Esophagus muscularis mucosa (tissue), 4 donors: ENCODE measurements around the gene SCAF8. TPM values are rescaled to one million over a fixed set of nuclear protein-coding genes. Genes with fewer than 3 reads are reported as not detected.

ENCODE experiments used
- DNase-seq: peaks from one replicate; pipeline ENCODE4 v3.0.0-alpha.2; 2017; ENCODE audit errors: extremely low spot score
- H3K27ac ChIP-seq, 4 donors: fragments of 200-600 bp; sonication (generic); replicated peaks in 1 of 4; 1 replicate in 3 of 4; 2 replicates in 1 of 4; pipeline ENCODE4 v1.5.1; 2016 to 2019; ENCODE audit warnings: mild to moderate bottlenecking in 1 of 4
- H3K27me3 ChIP-seq, 4 donors: fragments of 200-600 bp; sonication (generic); one replicate each; pipeline versions ENCODE4 v1.5.1 to v1.6.0; 2016 to 2019
- H3K36me3 ChIP-seq, 4 donors: fragments of 200-600 bp; sonication (generic); one replicate each; pipeline ENCODE4 v1.5.1; 2016 to 2019
- H3K4me1 ChIP-seq, 4 donors: fragments of 200-600 bp; sonication (generic); one replicate each; pipeline ENCODE4 v1.5.1; 2016 to 2019
- H3K4me3 ChIP-seq, 4 donors: fragments of 200-600 bp; sonication (generic); 1 replicate in 2 of 4; 2 replicates in 2 of 4; pipeline ENCODE4 v1.5.1; 2016 to 2019; ENCODE audit warnings: mild to moderate bottlenecking in 4 of 4, moderate library complexity in 1 of 4
- H3K9me3 ChIP-seq, 4 donors: fragments of 200-600 bp; sonication (generic); 1 replicate in 3 of 4; 2 replicates in 1 of 4; pipeline ENCODE4 v1.5.1; 2016 to 2019
- EP300 ChIP-seq: sonication (generic); formaldehyde crosslinking; IDR thresholded peaks from one replicate; pipeline ENCODE4 v1.6.1; 2017; ENCODE audit warnings: antibody characterized with exemption
- POLR2A ChIP-seq: fragments of 450-650 bp; IDR thresholded peaks from one replicate; pipeline ENCODE4 v1.6.1; 2017; ENCODE audit warnings: antibody characterized with exemption, moderate library complexity, mild to moderate bottlenecking, low read depth
- POLR2AphosphoS5 ChIP-seq, 2 donors: sonication (generic); formaldehyde crosslinking; IDR thresholded peaks; one replicate each; pipeline ENCODE4 v1.6.1; 2017; ENCODE audit warnings: antibody characterized with exemption in 2 of 2
- WGBS: methylation state at CpG from one replicate; pipeline ENCODE4 v1.1.5; 2018; 5-methylcytosine and 5-hydroxymethylcytosine counted together
- intact Hi-C: fragments of 100-400 bp; cut with DNase I; formaldehyde crosslinking; loops from one replicate; pipeline ENCODE4 v1.15.1; 2023
- total RNA-seq, 4 donors: library from RNA; depleted of rRNA; stranded (reverse); fragments of >200 nt; gene quantifications; one replicate each; pipeline versions ENCODE4 v1.1.0 to v1.2.1, GENCODE V29; 2016
- TF ChIP-seq, protein P1 (sequence below), 3 experiments: fragments of 200-600 bp in 2 of 3; fragments of 450-650 bp in 1 of 3; sonication (generic) in 2 of 3; IDR thresholded peaks; one replicate each; pipeline ENCODE4 v1.5.1; 2017 to 2019; ENCODE audit warnings: antibody characterized with exemption in 3 of 3, mild to moderate bottlenecking in 2 of 3, moderate library complexity in 1 of 3

The SCAF8 gene
- total RNA-seq, 4 donors from 2014 or later: 35.7 to 42.0 (median 38.8) TPM

- H3K27ac ChIP-seq: no peak overlapping the region
- intact Hi-C loops: no loop called here
- no peak overlapping the region for H3K4me3 ChIP-seq
- H3K27me3 ChIP-seq: no peaks in the 10 kb centered on the region
- peaks cover 0 to 10% (median 5%) of the 10 kb centered on the region in 4 donors for H3K36me3 ChIP-seq
- H3K9me3 ChIP-seq: no peaks in the 10 kb centered on the region
- TF ChIP-seq EP300 (no peak), POLR2A (no peak), POLR2AphosphoS5 (IDR thresholded peaks at IDR 0.05) (no peak)
- TF ChIP-seq, protein P1, sequence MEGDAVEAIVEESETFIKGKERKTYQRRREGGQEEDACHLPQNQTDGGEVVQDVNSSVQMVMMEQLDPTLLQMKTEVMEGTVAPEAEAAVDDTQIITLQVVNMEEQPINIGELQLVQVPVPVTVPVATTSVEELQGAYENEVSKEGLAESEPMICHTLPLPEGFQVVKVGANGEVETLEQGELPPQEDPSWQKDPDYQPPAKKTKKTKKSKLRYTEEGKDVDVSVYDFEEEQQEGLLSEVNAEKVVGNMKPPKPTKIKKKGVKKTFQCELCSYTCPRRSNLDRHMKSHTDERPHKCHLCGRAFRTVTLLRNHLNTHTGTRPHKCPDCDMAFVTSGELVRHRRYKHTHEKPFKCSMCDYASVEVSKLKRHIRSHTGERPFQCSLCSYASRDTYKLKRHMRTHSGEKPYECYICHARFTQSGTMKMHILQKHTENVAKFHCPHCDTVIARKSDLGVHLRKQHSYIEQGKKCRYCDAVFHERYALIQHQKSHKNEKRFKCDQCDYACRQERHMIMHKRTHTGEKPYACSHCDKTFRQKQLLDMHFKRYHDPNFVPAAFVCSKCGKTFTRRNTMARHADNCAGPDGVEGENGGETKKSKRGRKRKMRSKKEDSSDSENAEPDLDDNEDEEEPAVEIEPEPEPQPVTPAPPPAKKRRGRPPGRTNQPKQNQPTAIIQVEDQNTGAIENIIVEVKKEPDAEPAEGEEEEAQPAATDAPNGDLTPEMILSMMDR (IDR thresholded peaks at IDR 0.05): no peak
- H3K4me1 ChIP-seq: peaks cover 0 to 9% (median 3%) of the 10 kb centered on the region in 4 donors
- no peak for DNase-seq
- WGBS: 97% methylated on average over 9 of the region's 9 CpGs
Observed at GRCh38 chr6:154786144-154786868, 53.1 kb downstream of the SCAF8 start.

- H3K4me3 ChIP-seq: no peak overlapping the region
- no peak for DNase-seq
- H3K9me3 ChIP-seq: no peaks in the 10 kb centered on the region
- H3K27me3 ChIP-seq: no peaks in the 10 kb centered on the region
- H3K36me3 ChIP-seq: peaks cover 0 to 40% (median 20%) of the 10 kb centered on the region in 4 donors
- TF ChIP-seq POLR2AphosphoS5 (IDR thresholded peaks at IDR 0.05): no peak
- TF ChIP-seq, protein P1 (IDR thresholded peaks at IDR 0.05): no peak
- no peak for TF ChIP-seq EP300
- 72% methylated on average over 5 of the region's 5 CpGs for WGBS
- intact Hi-C loops: no loop called here
- peaks cover 0 to 14% (median 8%) of the 10 kb centered on the region in 4 donors for H3K4me1 ChIP-seq
- no peak overlapping the region for H3K27ac ChIP-seq
Observed at GRCh38 chr6:154791556-154792317, 58.5 kb downstream of the SCAF8 start.

GRCh38 chr6:154792325-154792724, 59.1 kb downstream of the SCAF8 start:
- DNase-seq: no peak
- no peak for TF ChIP-seq POLR2AphosphoS5 (IDR thresholded peaks at IDR 0.05)
- Histone ChIP-seq H3K27ac (no peak overlapping the region), H3K36me3 (peaks cover 0 to 45% (median 24%) of the 10 kb centered on the region in 4 donors), H3K27me3 (no peaks in the 10 kb centered on the region), H3K4me1 (peaks cover 0 to 14% (median 8%) of the 10 kb centered on the region in 4 donors), H3K4me3 (no peak overlapping the region), H3K9me3 (no peaks in the 10 kb centered on the region)
- intact Hi-C loops: no loop called here
- WGBS: 82% methylated on average over 4 of the region's 4 CpGs

GRCh38 chr6:154792761-154793160, 59.5 kb downstream of the SCAF8 start:
- peaks cover 0 to 49% (median 26%) of the 10 kb centered on the region in 4 donors for H3K36me3 ChIP-seq
- intact Hi-C loops: no loop called here
- 86% methylated on average over 3 of the region's 3 CpGs for WGBS

DNA sequence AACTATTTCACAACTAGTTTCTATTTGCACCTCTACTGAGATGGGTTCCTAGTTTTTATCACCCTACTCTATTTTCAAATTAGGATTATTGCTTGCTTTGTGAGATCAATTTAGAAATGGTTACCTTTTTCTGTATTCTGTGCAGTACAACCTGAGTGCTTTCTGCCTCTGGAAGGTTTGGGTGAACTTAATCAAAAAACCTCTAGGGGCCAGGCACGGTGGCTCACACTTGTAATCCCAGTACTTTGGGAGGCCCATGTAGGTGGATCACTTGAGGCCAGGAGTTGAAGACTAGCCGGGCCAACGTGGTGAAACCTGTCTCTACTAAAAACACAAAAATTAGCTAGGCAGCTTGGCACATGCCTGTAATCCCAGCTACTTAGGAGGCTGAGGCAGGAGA, 63.3 kb downstream of the SCAF8 start:
- no peak for DNase-seq
- Histone ChIP-seq H3K27ac (no peak overlapping the region), H3K36me3 (peaks cover 0 to 63% (median 36%) of the 10 kb centered on the region in 4 donors), H3K27me3 (no peaks in the 10 kb centered on the region), H3K9me3 (no peaks in the 10 kb centered on the region), H3K4me3 (no peak overlapping the region), H3K4me1 (peaks cover 4 to 14% (median 8%) of the 10 kb centered on the region in 4 donors)
- intact Hi-C loops: no loop called here
- WGBS: 96% methylated on average over 3 of the region's 3 CpGs
- no peak for TF ChIP-seq POLR2A
- no peak for TF ChIP-seq EP300
- no peak for TF ChIP-seq POLR2AphosphoS5 (IDR thresholded peaks at IDR 0.05)
- TF ChIP-seq, protein P1 (IDR thresholded peaks at IDR 0.05): no peak

More at GRCh38 chr6:154792761-154793160, 59.5 kb downstream of the SCAF8 start:
- peaks cover 0 to 14% (median 8%) of the 10 kb centered on the region in 4 donors for H3K4me1 ChIP-seq
- no peak overlapping the region for H3K4me3 ChIP-seq
- no peak overlapping the region for H3K27ac ChIP-seq
- no peaks in the 10 kb centered on the region for H3K9me3 ChIP-seq
- no peak for DNase-seq
- no peaks in the 10 kb centered on the region for H3K27me3 ChIP-seq
- TF ChIP-seq POLR2A: no peak
- TF ChIP-seq, protein P1 (IDR thresholded peaks at IDR 0.05): no peak
- TF ChIP-seq EP300: no peak
- no peak for TF ChIP-seq POLR2AphosphoS5 (IDR thresholded peaks at IDR 0.05)
